SK-N-SH treated with all-trans-retinoic acid at 6 μM for 48 hours (cell line): ENCODE results near the gene LAMB1.

Source experiments
- ARNTL ChIP-seq: fragments of 450-650 bp; formaldehyde crosslinking; IDR thresholded peaks from 2 replicates; pipeline ENCODE4 v1.5.0; 2020; ENCODE audit warnings: low read depth, mild to moderate bottlenecking, moderate library complexity, borderline replicate concordance
- BACH2 ChIP-seq: fragments of 250-450 bp; sonication (Bioruptor Pico); IDR thresholded peaks from 2 replicates; pipeline ENCODE4 v1.9.0; 2021; ENCODE audit warnings: mild to moderate bottlenecking, borderline replicate concordance
- CREB5 ChIP-seq: fragments of 250-450 bp; sonication (Bioruptor Pico); IDR thresholded peaks from 2 replicates; pipeline ENCODE4 v1.5.1; 2020; ENCODE audit warnings: low read depth, mild to moderate bottlenecking, moderate library complexity
- ESRRG ChIP-seq: fragments of 250-450 bp; sonication (Bioruptor Pico); IDR thresholded peaks from 2 replicates; pipeline ENCODE4 v1.6.1; 2021; ENCODE audit warnings: mild to moderate bottlenecking
- GLIS3 ChIP-seq: fragments of 250-450 bp; sonication (Bioruptor Pico); IDR thresholded peaks from 2 replicates; pipeline ENCODE4 v1.5.0; 2020; ENCODE audit warnings: mild to moderate bottlenecking, moderate library complexity
- OSR1 ChIP-seq: fragments of 250-450 bp; sonication (Bioruptor Pico); IDR thresholded peaks from 2 replicates; pipeline ENCODE4 v1.8.0; 2022; ENCODE audit warnings: moderate library complexity, mild to moderate bottlenecking, inconsistent platforms
- PATZ1 ChIP-seq: fragments of 250-450 bp; sonication (Bioruptor Pico); IDR thresholded peaks from 2 replicates; pipeline ENCODE4 v1.8.0; 2020; ENCODE audit warnings: mild to moderate bottlenecking, moderate library complexity, borderline replicate concordance
- RARB ChIP-seq: fragments of 250-450 bp; sonication (Bioruptor Pico); IDR thresholded peaks from 2 replicates; pipeline ENCODE4 v1.8.0; 2021; ENCODE audit warnings: mild to moderate bottlenecking, moderate library complexity
- TOX ChIP-seq: fragments of 250-450 bp; sonication (Bioruptor Pico); IDR thresholded peaks from 2 replicates; pipeline ENCODE4 v1.8.0; 2021; ENCODE audit warnings: mild to moderate bottlenecking, moderate library complexity, borderline replicate concordance
- TSHZ2 ChIP-seq: fragments of 250-450 bp; sonication (Bioruptor Pico); IDR thresholded peaks from 2 replicates; pipeline ENCODE4 v1.5.0; 2020; ENCODE audit warnings: mild to moderate bottlenecking, moderate library complexity
- ZC3H10 ChIP-seq: fragments of 250-450 bp; sonication (Bioruptor Pico); IDR thresholded peaks from 2 replicates; pipeline ENCODE4 v1.5.1; 2021; ENCODE audit warnings: mild to moderate bottlenecking, moderate library complexity
- ZFP3 ChIP-seq: fragments of 250-450 bp; sonication (Bioruptor Pico); IDR thresholded peaks from 2 replicates; pipeline ENCODE4 v1.5.0; 2020; ENCODE audit warnings: mild to moderate bottlenecking, moderate library complexity
- ZFP30 ChIP-seq: fragments of 450-650 bp; formaldehyde crosslinking; IDR thresholded peaks from 2 replicates; pipeline ENCODE4 v1.5.0; 2022; ENCODE audit warnings: mild to moderate bottlenecking, moderate library complexity
- TF ChIP-seq, protein P1 (sequence below): fragments of 250-450 bp; sonication (Bioruptor Pico); IDR thresholded peaks from 2 replicates; pipeline ENCODE4 v1.8.0; 2021; ENCODE audit warnings: low read depth, mild to moderate bottlenecking, moderate library complexity, borderline replicate concordance

DNA sequence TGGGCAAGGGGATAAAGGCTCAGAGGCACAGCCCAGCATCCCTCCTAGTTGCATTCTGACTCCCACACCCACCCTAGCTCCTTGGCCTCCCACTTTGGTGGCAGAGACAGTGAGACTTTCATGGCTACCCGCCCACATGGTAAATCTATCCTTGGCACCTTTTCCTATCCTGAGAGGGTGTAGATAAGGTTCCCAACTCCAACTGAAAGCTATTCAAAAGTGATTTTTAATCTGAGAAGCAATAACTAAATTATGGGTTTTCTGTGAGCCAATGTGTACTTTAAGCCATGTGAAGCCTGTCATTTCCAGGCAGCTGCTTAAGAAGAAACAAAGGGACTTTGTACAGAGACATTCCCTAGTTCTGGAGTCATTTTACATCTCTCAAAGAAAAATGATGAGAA lies 9.1 kb downstream of the LAMB1 start:
- TF ChIP-seq TOX (CRISPR knock-in tag) (no peak), ZFP30 (CRISPR knock-in tag) (no peak), ESRRG (CRISPR knock-in tag) (no peak), GLIS3 (CRISPR knock-in tag) (no peak), ARNTL (no peak), RARB (CRISPR knock-in tag) (no peak), OSR1 (CRISPR knock-in tag) (no peak), ZFP3 (peak; percentile 64; the same call in 1 of the 2 replicates), TSHZ2 (CRISPR knock-in tag) (no peak), ZC3H10 (CRISPR knock-in tag) (no peak), PATZ1 (CRISPR knock-in tag) (no peak), CREB5 (CRISPR knock-in tag) (no peak), BACH2 (CRISPR knock-in tag) (no peak)
- TF ChIP-seq, protein P1, sequence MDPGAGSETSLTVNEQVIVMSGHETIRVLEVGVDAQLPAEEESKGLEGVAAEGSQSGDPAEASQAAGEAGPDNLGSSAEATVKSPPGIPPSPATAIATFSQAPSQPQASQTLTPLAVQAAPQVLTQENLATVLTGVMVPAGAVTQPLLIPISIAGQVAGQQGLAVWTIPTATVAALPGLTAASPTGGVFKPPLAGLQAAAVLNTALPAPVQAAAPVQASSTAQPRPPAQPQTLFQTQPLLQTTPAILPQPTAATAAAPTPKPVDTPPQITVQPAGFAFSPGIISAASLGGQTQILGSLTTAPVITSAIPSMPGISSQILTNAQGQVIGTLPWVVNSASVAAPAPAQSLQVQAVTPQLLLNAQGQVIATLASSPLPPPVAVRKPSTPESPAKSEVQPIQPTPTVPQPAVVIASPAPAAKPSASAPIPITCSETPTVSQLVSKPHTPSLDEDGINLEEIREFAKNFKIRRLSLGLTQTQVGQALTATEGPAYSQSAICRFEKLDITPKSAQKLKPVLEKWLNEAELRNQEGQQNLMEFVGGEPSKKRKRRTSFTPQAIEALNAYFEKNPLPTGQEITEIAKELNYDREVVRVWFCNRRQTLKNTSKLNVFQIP = no peak
